C4-2B (cell line): Measurements from ENCODE around the gene SLF1.

Experiments used
- CTCF ChIP-seq: fragments of 450-650 bp; conservative IDR thresholded peaks from 2 replicates; pipeline ENCODE4 v1.5.1; 2017; ENCODE audit warnings: mild to moderate bottlenecking
- ZFX ChIP-seq: fragments of 450-650 bp; IDR thresholded peaks from 2 replicates; pipeline ENCODE4 v1.6.1; 2017

GRCh38 chr5:94707359-94707758, 88.9 kb downstream of the SLF1 start:
- no peak for TF ChIP-seq CTCF
- no peak for TF ChIP-seq ZFX
